A549 (cell line): ENCODE measurements around the gene GLA.

Experiments
- EP300 ChIP-seq, 2 experiments: fragments of >200 bp; sonication (Bioruptor Twin); formaldehyde crosslinking; IDR thresholded peaks; 2 replicates in 1 of 2; 3 replicates in 1 of 2; pipeline ENCODE4 v1.6.1; 2016 to 2017
- NPAS2 ChIP-seq: fragments of 250-450 bp; sonication (Bioruptor Pico); IDR thresholded peaks from 2 replicates; pipeline ENCODE4 v1.8.0; 2022; ENCODE audit warnings: mild to moderate bottlenecking, moderate library complexity, borderline replicate concordance
- POLR2A ChIP-seq: IDR thresholded peaks from 2 replicates; pipeline ENCODE4 v1.6.1; 2012; ENCODE audit warnings: mild to moderate bottlenecking, low read length
- RAD21 ChIP-seq, 2 experiments: fragments of >200 bp in 1 of 2; sonication (Bioruptor Twin) in 1 of 2; formaldehyde crosslinking in 1 of 2; IDR thresholded peaks in 1 of 2; conservative IDR thresholded peaks in 1 of 2; 2 replicates in 1 of 2; 3 replicates in 1 of 2; pipeline ENCODE4 v1.6.1; 2012 to 2018; ENCODE audit warnings: inconsistent platforms in 1 of 2
- RFX5 ChIP-seq: fragments of 450-650 bp; IDR thresholded peaks from 2 replicates; pipeline ENCODE4 v1.7.1; 2014; ENCODE audit warnings: antibody characterized with exemption, mild to moderate bottlenecking, moderate library complexity
- RNF2 ChIP-seq: fragments of 200-600 bp; sonication (generic); IDR thresholded peaks from 2 replicates; pipeline ENCODE4 v1.6.1; 2016; ENCODE audit warnings: low read depth, mild to moderate bottlenecking, antibody characterized with exemption, moderate library complexity, borderline replicate concordance
- TF ChIP-seq, protein P1 (sequence below): fragments of >200 bp; sonication (Bioruptor Twin); formaldehyde crosslinking; IDR thresholded peaks from 3 replicates; pipeline ENCODE4 v1.5.1; 2016
- TF ChIP-seq, protein P2 (sequence below): fragments of 200-600 bp; sonication (generic); IDR thresholded peaks from 2 replicates; pipeline ENCODE4 v1.6.1; 2016; ENCODE audit warnings: antibody characterized with exemption, mild to moderate bottlenecking, moderate library complexity
- TF ChIP-seq, protein P3 (sequence below): fragments of 150-350 bp; IDR thresholded peaks from 2 replicates; pipeline ENCODE4 v1.6.1; 2014; ENCODE audit warnings: low read depth, mild to moderate bottlenecking, low read length
- TF ChIP-seq, protein P4 (sequence below): fragments of 250-450 bp; sonication (Bioruptor Pico); IDR thresholded peaks from 2 replicates; pipeline ENCODE4 v1.5.0; 2021; ENCODE audit warnings: mild to moderate bottlenecking, moderate library complexity, borderline replicate concordance

DNA sequence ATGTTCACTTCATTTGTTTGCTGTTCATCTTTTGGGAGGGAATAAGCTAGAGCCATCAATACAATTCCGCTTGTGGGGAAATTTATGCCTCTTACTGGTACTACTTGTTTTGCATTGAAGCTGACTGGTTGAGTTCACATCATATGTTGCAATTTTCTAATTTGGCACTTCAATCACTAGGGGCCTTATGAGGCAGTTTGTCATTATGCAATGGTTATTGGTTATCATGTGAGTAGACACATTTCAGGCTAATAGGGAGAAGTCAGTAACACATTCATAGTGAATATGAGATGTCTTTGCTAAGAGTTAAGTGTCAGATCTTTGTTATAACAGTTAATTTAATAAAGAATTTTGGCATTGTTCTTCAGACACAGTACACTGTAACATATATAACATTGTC lies 11.9 kb downstream of the GLA start:
- TF ChIP-seq, protein P1, sequence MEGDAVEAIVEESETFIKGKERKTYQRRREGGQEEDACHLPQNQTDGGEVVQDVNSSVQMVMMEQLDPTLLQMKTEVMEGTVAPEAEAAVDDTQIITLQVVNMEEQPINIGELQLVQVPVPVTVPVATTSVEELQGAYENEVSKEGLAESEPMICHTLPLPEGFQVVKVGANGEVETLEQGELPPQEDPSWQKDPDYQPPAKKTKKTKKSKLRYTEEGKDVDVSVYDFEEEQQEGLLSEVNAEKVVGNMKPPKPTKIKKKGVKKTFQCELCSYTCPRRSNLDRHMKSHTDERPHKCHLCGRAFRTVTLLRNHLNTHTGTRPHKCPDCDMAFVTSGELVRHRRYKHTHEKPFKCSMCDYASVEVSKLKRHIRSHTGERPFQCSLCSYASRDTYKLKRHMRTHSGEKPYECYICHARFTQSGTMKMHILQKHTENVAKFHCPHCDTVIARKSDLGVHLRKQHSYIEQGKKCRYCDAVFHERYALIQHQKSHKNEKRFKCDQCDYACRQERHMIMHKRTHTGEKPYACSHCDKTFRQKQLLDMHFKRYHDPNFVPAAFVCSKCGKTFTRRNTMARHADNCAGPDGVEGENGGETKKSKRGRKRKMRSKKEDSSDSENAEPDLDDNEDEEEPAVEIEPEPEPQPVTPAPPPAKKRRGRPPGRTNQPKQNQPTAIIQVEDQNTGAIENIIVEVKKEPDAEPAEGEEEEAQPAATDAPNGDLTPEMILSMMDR: no peak
- TF ChIP-seq RFX5: no peak
- no peak for TF ChIP-seq POLR2A
- TF ChIP-seq, protein P2, sequence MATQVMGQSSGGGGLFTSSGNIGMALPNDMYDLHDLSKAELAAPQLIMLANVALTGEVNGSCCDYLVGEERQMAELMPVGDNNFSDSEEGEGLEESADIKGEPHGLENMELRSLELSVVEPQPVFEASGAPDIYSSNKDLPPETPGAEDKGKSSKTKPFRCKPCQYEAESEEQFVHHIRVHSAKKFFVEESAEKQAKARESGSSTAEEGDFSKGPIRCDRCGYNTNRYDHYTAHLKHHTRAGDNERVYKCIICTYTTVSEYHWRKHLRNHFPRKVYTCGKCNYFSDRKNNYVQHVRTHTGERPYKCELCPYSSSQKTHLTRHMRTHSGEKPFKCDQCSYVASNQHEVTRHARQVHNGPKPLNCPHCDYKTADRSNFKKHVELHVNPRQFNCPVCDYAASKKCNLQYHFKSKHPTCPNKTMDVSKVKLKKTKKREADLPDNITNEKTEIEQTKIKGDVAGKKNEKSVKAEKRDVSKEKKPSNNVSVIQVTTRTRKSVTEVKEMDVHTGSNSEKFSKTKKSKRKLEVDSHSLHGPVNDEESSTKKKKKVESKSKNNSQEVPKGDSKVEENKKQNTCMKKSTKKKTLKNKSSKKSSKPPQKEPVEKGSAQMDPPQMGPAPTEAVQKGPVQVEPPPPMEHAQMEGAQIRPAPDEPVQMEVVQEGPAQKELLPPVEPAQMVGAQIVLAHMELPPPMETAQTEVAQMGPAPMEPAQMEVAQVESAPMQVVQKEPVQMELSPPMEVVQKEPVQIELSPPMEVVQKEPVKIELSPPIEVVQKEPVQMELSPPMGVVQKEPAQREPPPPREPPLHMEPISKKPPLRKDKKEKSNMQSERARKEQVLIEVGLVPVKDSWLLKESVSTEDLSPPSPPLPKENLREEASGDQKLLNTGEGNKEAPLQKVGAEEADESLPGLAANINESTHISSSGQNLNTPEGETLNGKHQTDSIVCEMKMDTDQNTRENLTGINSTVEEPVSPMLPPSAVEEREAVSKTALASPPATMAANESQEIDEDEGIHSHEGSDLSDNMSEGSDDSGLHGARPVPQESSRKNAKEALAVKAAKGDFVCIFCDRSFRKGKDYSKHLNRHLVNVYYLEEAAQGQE: no peak
- TF ChIP-seq RAD21 (conservative IDR thresholded peaks at IDR 0.05 in 1 of 2, IDR thresholded peaks at IDR 0.05 in 1 of 2): no peak
- no peak for TF ChIP-seq RNF2
- no peak for TF ChIP-seq EP300 (IDR thresholded peaks at IDR 0.05)
- TF ChIP-seq, protein P3, sequence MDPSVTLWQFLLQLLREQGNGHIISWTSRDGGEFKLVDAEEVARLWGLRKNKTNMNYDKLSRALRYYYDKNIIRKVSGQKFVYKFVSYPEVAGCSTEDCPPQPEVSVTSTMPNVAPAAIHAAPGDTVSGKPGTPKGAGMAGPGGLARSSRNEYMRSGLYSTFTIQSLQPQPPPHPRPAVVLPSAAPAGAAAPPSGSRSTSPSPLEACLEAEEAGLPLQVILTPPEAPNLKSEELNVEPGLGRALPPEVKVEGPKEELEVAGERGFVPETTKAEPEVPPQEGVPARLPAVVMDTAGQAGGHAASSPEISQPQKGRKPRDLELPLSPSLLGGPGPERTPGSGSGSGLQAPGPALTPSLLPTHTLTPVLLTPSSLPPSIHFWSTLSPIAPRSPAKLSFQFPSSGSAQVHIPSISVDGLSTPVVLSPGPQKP: no peak
- TF ChIP-seq, protein P4, sequence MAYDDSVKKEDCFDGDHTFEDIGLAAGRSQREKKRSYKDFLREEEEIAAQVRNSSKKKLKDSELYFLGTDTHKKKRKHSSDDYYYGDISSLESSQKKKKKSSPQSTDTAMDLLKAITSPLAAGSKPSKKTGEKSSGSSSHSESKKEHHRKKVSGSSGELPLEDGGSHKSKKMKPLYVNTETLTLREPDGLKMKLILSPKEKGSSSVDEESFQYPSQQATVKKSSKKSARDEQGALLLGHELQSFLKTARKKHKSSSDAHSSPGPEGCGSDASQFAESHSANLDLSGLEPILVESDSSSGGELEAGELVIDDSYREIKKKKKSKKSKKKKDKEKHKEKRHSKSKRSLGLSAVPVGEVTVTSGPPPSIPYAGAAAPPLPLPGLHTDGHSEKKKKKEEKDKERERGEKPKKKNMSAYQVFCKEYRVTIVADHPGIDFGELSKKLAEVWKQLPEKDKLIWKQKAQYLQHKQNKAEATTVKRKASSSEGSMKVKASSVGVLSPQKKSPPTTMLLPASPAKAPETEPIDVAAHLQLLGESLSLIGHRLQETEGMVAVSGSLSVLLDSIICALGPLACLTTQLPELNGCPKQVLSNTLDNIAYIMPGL (CRISPR knock-in tag): no peak
- TF ChIP-seq NPAS2 (CRISPR knock-in tag): no peak
